Umbilical cord (tissue), 2 donors: Measurements from ENCODE around the gene CXADR. TPM values are rescaled to one million over a fixed set of nuclear protein-coding genes. Genes with fewer than 3 reads are reported as not detected.

Experiments
- DNase-seq: peaks from one replicate; pipeline ENCODE4 v3.0.0-alpha.2; 2015; ENCODE audit warnings: low spot score
- total RNA-seq: library from RNA; depleted of rRNA; stranded (reverse); fragments of >200 nt; gene quantifications from one replicate; pipeline ENCODE4 v1.2.3, GENCODE V29; 2014; ENCODE audit warnings: low replicate concordance; ENCODE audit not compliant: insufficient read depth

Gene CXADR
- total RNA-seq, 1 donor from 2014 or later = 26.7 TPM

DNA sequence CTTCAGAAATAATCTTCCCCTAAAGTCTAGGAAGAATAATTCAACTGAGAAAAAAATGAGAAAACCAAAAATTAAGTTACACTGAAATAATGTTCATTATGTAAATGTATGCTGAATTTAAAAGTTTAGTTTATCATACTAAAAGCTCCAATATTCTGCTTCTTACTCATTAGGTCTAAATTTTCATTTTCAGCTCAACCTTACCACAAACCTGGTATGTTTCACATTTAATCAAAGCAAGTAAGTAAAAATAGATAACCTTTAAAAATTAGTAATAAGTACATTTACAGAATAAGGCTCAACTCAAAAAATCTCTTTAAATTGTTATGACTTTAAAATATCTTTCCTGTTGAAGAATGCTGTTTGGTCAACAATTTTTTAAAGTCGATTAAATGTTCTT, 84.8 kb downstream of the CXADR start:
- no peak for DNase-seq

DNA sequence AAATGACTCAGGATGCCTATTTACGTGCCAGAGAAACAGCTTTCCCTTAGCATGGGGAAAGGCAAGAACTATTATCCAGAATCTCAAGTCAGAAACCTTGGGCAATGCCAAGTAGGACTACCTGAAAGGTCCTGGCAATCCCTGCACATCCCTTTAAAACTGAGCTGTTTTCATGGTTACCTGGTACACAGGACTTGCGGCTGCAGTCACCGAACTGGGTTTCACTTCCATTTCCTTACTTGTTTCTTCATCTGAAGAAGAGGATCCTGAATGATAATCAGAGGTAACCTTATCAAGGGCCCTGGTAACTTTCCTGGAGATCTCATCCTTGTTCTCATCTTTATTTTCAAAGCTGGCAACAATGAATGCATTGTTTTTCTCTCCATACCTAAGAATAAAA, 85.6 kb downstream of the CXADR start:
- DNase-seq = no peak

- no peak for DNase-seq
Observed at GRCh38 chr21:17602874-17603273, 90.0 kb downstream of the CXADR start.

- DNase-seq = peak; percentile 28
Observed at GRCh38 chr21:17607684-17608083, 94.8 kb downstream of the CXADR start.

GRCh38 chr21:17609681-17610080, 96.8 kb downstream of the CXADR start:
- no peak for DNase-seq

GRCh38 chr21:17610911-17611310, 98.1 kb downstream of the CXADR start:
- DNase-seq = peak; percentile 22

GRCh38 chr21:17611414-17612022, 98.7 kb downstream of the CXADR start:
- DNase-seq = peak; percentile 89

- no peak for DNase-seq
Observed at GRCh38 chr21:17612023-17612564, 99.3 kb downstream of the CXADR start.

- peak; percentile 87 for DNase-seq
Observed at GRCh38 chr21:17612565-17613241, 99.9 kb downstream of the CXADR start, which contains the start of gene BTG3. Gene BTG3 (minus strand): TSS chr21:17612901. CDS start chr21:17609144, 3,757 bp downstream.

DNA sequence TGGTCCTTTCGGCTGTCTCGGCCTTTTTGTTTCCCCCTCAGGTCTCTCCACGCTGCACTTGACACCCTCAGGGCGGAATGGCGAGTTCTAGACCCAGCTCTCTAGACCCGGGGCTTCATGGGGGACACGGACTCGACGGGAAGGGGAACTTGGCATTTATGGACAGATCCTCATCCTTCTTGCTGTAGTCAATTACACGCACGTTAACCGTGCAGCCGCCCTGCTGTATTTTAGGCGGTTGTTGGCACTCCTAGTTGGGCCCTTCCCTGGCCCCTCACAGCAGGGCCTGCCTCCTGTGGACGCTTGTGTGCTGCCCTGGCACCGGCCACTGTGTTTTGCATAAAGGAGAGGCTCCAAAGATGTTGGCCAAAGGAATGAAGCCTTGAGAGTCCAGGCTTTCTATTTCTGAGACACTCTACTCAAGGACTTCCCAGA, 100.4 kb downstream of the CXADR start:
- DNase-seq = peak; percentile 37

GRCh38 chr21:17616831-17617230, 104.0 kb downstream of the CXADR start:
- DNase-seq = no peak

GRCh38 chr21:17622018-17622417, 109.2 kb downstream of the CXADR start:
- DNase-seq = no peak

DNA sequence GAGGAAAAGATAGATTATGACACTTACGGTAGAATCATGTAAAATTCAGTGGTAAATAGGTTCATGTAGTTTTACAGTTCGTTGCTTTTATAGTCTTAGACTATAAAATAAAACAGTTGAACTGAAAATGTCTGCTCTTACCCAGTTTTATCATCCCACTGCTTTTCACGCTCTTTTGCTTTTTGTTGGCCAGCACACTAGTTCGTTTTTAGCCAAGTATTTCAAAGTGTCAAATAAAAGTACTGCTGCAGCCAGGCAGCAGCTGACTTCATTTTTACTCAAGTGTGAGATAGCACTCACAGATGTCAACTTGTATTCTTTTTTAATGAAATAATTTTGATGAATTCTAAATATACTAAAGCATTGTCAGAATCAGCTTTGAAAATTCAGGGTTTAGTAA, 118.4 kb downstream of the CXADR start:
- DNase-seq = no peak

- no peak for DNase-seq
Observed at GRCh38 chr21:17636711-17637110, 123.9 kb downstream of the CXADR start.

DNA sequence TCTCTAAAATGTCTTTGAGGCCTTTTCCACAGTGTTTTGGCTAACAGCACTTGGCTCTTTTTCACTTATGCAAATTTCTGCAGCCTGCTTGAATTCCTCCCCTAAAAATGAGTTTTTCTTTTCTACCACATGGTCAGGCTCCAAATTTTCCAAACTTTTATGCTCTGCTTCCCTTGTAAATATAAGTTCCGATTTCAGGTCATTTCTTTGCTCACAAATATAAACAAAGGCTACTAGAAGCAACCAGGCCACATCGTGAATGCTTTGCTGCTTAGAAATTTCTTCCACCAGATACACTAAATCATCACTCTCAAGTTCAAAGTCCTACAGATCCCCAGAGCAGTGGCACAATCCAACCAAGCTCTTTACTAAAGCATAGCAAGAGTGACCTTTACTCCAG, 128.0 kb downstream of the CXADR start:
- no peak for DNase-seq

Other genes with a start within 250 kb of the CXADR start
- gene BTG3, start 99.9 kb downstream of the CXADR start, total RNA-seq = 24.1 TPM